SU-DHL-6 (cell line): ENCODE results near the gene FAM186B.

Experiments used
- EZH2phosphoT487 ChIP-seq: fragments of 200-600 bp; sonication (generic), shearing (Covaris generic); conservative IDR thresholded peaks from 2 replicates; pipeline ENCODE4 v1.6.1; 2018; ENCODE audit warnings: mild to moderate bottlenecking, antibody characterized with exemption, low read length, moderate library complexity, mixed read lengths
- TF ChIP-seq, protein P1 (sequence below): fragments of 200-600 bp; sonication (generic); IDR thresholded peaks from one replicate; pipeline ENCODE4 v1.5.1; 2017; ENCODE audit warnings: antibody characterized with exemption, mild to moderate bottlenecking, low read length, moderate library complexity; ENCODE audit not compliant: insufficient read depth, poor library complexity, severe bottlenecking

- TF ChIP-seq, protein P1, sequence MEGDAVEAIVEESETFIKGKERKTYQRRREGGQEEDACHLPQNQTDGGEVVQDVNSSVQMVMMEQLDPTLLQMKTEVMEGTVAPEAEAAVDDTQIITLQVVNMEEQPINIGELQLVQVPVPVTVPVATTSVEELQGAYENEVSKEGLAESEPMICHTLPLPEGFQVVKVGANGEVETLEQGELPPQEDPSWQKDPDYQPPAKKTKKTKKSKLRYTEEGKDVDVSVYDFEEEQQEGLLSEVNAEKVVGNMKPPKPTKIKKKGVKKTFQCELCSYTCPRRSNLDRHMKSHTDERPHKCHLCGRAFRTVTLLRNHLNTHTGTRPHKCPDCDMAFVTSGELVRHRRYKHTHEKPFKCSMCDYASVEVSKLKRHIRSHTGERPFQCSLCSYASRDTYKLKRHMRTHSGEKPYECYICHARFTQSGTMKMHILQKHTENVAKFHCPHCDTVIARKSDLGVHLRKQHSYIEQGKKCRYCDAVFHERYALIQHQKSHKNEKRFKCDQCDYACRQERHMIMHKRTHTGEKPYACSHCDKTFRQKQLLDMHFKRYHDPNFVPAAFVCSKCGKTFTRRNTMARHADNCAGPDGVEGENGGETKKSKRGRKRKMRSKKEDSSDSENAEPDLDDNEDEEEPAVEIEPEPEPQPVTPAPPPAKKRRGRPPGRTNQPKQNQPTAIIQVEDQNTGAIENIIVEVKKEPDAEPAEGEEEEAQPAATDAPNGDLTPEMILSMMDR: no peak
- no peak for TF ChIP-seq EZH2phosphoT487
These were observed 61.3 kb downstream of the FAM186B start for GRCh38 chr12:49543914-49544815.
